ELR (cell line): ENCODE data around the gene CXCL10.

Experiments
- DNase-seq: peaks from one replicate; pipeline ENCODE4 v3.0.0-alpha.2; 2015; ENCODE audit warnings: low read depth

The CXCL10 gene

DNA sequence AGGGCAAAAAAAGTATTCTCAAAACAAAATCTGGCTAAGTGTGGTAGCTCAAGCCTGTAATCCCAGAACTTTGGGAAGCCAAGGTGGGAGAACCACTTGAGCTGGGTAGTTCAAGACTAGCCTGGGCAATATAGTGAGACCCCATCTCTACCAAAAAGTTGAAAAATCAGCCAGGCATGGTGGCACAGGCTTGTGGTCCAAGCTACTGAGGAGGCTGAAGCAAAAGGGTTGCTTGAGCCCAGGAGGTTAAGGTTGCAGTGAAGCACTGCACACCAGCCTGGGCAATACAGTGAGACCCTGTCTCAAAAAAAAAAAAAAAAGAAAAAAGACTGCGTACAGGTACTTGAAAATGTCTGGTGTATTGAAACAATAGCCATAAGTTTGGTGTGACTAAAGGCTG, 30.8 kb downstream of the CXCL10 start:
- DNase-seq = no peak

GRCh38 chr4:75989846-75990528, 33.3 kb downstream of the CXCL10 start:
- DNase-seq = peak; percentile 15

GRCh38 chr4:75985116-75985515, 38.2 kb downstream of the CXCL10 start:
- DNase-seq = peak; percentile 96

- DNase-seq = no peak
Measured at GRCh38 chr4:75980576-75980975, 42.7 kb downstream of the CXCL10 start.

- no peak for DNase-seq
Measured at GRCh38 chr4:75976177-75976576, 47.1 kb downstream of the CXCL10 start.

- no peak for DNase-seq
Measured at GRCh38 chr4:75973766-75974165, 49.5 kb downstream of the CXCL10 start.
